HepG2 (cell line): Measurements from ENCODE around the gene DCUN1D3. TPM values are rescaled to one million over a fixed set of nuclear protein-coding genes. Genes with fewer than 3 reads are reported as not detected.

Source experiments
- CENPX ChIP-seq: sonication (generic); formaldehyde crosslinking; IDR thresholded peaks from 2 replicates; pipeline ENCODE4 v1.9.0; 2021; ENCODE audit warnings: mild to moderate bottlenecking, missing genetic modification reagents, moderate library complexity
- CHD2 ChIP-seq: IDR thresholded peaks from 2 replicates; pipeline ENCODE4 v1.6.1; 2011; ENCODE audit warnings: low read depth, low read length, improper control_type of control experiment
- ETV5 ChIP-seq: IDR thresholded peaks from 2 replicates; pipeline ENCODE4 v1.6.1; 2018; ENCODE audit warnings: missing biosample characterization, missing genetic modification reagents, inconsistent platforms, borderline replicate concordance
- HDAC1 ChIP-seq: sonication (generic); formaldehyde crosslinking; IDR thresholded peaks from 2 replicates; pipeline ENCODE4 v1.5.1; 2020; ENCODE audit warnings: mild to moderate bottlenecking, missing genetic modification reagents
- HNF4A ChIP-seq: sonication (generic); formaldehyde crosslinking; IDR thresholded peaks from 2 replicates; pipeline ENCODE4 v1.4.0; 2020; ENCODE audit warnings: missing genetic modification reagents
- HOXA7 ChIP-seq: sonication (generic); formaldehyde crosslinking; IDR thresholded peaks from 2 replicates; pipeline ENCODE4 v1.8.1; 2022; ENCODE audit warnings: mild to moderate bottlenecking, missing genetic modification reagents, moderate library complexity
- IRF2 ChIP-seq: IDR thresholded peaks from 2 replicates; pipeline ENCODE4 v1.6.1; 2018; ENCODE audit warnings: missing genetic modification reagents, missing compliant biosample characterization
- IRX3 ChIP-seq: sonication (generic); formaldehyde crosslinking; IDR thresholded peaks from 2 replicates; pipeline ENCODE4 v1.8.1; 2023; ENCODE audit warnings: mild to moderate bottlenecking, low read depth, missing genetic modification reagents, borderline replicate concordance
- RELA ChIP-seq: sonication (generic); formaldehyde crosslinking; IDR thresholded peaks from 2 replicates; pipeline ENCODE4 v1.4.0; 2020; ENCODE audit warnings: missing genetic modification reagents
- SALL2 ChIP-seq: sonication (generic); formaldehyde crosslinking; IDR thresholded peaks from 2 replicates; pipeline ENCODE4 v1.8.1; 2023; ENCODE audit warnings: mild to moderate bottlenecking, missing genetic modification reagents, inconsistent platforms
- SAP130 ChIP-seq: IDR thresholded peaks from 2 replicates; pipeline ENCODE4 v1.6.1; 2016; ENCODE audit warnings: low read depth
- SIN3B ChIP-seq: fragments of 150-350 bp; IDR thresholded peaks from 2 replicates; pipeline ENCODE4 v1.6.1; 2014; ENCODE audit warnings: low read length
- SOX5 ChIP-seq: IDR thresholded peaks from 2 replicates; pipeline ENCODE4 v1.6.1; 2016; ENCODE audit warnings: borderline replicate concordance
- ZIK1 ChIP-seq: sonication (generic); formaldehyde crosslinking; IDR thresholded peaks from 2 replicates; pipeline ENCODE4 v1.5.0; 2020; ENCODE audit warnings: mild to moderate bottlenecking, low read depth, missing genetic modification reagents, borderline replicate concordance
- ZNF232 ChIP-seq: sonication (generic); formaldehyde crosslinking; IDR thresholded peaks from 2 replicates; pipeline ENCODE4 v1.4.0; 2020; ENCODE audit warnings: missing genetic modification reagents, borderline replicate concordance
- ZNF432 ChIP-seq: sonication (generic); formaldehyde crosslinking; IDR thresholded peaks from 2 replicates; pipeline ENCODE4 v1.5.0; 2020; ENCODE audit warnings: missing genetic modification reagents, mild to moderate bottlenecking, borderline replicate concordance
- ZNF451 ChIP-seq: sonication (generic); formaldehyde crosslinking; IDR thresholded peaks from 2 replicates; pipeline ENCODE4 v1.5.0; 2020; ENCODE audit warnings: mild to moderate bottlenecking, missing genetic modification reagents
- polyA plus RNA-seq, 8 experiments: library from polyadenylated mRNA; depleted of rRNA in 3 of 8; stranded (reverse) in 7 of 8; unstranded in 1 of 8; fragments of >200 nt; fragmentation: Illumina TruSeq in 4 of 8; extraction: Trizol in 4 of 8; gene quantifications; 2 replicates each; pipeline versions ENCODE4 v1.2.1 to v1.2.3, GENCODE V29; 2011 to 2016; ENCODE audit warnings: low read depth in 4 of 8, missing spikeins in 1 of 8, mixed read lengths in 1 of 8; ENCODE audit not compliant: insufficient read depth in 1 of 8
- total RNA-seq, 5 experiments: library from RNA; depleted of rRNA; stranded (reverse); fragments of >200 nt; fragmentation: Illumina TruSeq; extraction: Trizol; gene quantifications; 2 replicates each; pipeline ENCODE4 v1.2.3, GENCODE V29; 2016; ENCODE audit warnings: low read depth in 1 of 5
- TF ChIP-seq, protein P1 (sequence below): sonication (generic); formaldehyde crosslinking; IDR thresholded peaks from 2 replicates; pipeline ENCODE4 v1.4.0; 2020; ENCODE audit warnings: missing genetic modification reagents, borderline replicate concordance
- TF ChIP-seq, protein P2 (sequence below): sonication (generic); formaldehyde crosslinking; IDR thresholded peaks from 2 replicates; pipeline ENCODE4 v1.4.0; 2020; ENCODE audit warnings: missing genetic modification reagents, borderline replicate concordance
- TF ChIP-seq, protein P3 (sequence below): IDR thresholded peaks from 2 replicates; pipeline ENCODE4 v1.6.1; 2016; ENCODE audit warnings: low read depth, control low read depth
- TF ChIP-seq, protein P4 (sequence below): IDR thresholded peaks from 2 replicates; pipeline ENCODE4 v1.6.1; 2016; ENCODE audit warnings: control low read depth

The DCUN1D3 gene
- total and polyA plus RNA-seq, 2 of the 13 experiments (the other 11 are each of a cell fraction or from before 2014, with no cell fraction given), result 5.0 to 19.3 TPM

DNA sequence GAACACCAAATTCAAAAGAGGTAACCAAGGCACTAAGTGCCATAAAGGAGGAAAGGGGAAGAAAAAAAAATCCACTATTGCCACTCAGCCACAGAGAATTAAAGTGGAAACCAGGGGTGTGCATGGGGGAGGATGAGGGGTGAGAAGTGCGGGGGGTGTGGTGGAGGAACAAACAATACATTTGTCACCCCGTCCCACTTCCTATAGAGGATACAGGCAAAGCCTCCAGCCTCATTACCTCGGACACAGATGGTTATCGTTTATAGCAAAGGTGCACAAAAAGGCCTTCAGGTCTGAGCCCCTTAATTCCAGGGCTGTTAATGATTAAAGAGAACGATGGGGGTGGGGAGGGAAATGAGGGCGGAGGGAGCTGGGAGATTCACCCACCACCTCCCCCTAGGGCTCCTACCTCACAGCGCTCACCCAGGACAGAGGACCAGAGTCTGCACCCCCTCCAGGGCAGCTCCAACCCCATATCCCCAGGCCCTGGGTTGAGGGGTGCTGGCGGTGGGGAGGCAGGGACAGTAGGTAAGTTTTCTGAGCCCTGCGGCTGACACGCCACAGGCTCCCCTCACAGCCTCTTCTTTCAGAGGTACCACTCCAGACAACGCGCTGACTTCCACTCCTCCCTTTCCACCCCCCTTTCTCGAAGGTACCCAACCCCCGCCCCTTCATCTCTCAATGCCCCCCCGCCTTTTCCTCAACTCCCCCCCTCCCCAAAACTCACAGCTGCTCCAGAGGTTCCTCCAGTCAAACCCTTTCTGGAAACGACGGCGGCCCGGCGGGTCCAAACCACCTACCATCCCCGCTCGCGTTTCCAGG lies 470 bp downstream of the DCUN1D3 start (continued):
- TF ChIP-seq, protein P1, sequence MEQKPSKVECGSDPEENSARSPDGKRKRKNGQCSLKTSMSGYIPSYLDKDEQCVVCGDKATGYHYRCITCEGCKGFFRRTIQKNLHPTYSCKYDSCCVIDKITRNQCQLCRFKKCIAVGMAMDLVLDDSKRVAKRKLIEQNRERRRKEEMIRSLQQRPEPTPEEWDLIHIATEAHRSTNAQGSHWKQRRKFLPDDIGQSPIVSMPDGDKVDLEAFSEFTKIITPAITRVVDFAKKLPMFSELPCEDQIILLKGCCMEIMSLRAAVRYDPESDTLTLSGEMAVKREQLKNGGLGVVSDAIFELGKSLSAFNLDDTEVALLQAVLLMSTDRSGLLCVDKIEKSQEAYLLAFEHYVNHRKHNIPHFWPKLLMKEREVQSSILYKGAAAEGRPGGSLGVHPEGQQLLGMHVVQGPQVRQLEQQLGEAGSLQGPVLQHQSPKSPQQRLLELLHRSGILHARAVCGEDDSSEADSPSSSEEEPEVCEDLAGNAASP, result 0 out of 2 replicates have a peak, but pooled peaks have one; percentile 18
- peak; percentile 66 for TF ChIP-seq SAP130 (CRISPR knock-in tag)
- TF ChIP-seq SOX5 (CRISPR knock-in tag), result peak; percentile 56; the same call in 1 of the 2 replicates
- peak; percentile 12; the same call in 1 of the 2 replicates for TF ChIP-seq HNF4A (CRISPR knock-in tag)
- TF ChIP-seq, protein P2, sequence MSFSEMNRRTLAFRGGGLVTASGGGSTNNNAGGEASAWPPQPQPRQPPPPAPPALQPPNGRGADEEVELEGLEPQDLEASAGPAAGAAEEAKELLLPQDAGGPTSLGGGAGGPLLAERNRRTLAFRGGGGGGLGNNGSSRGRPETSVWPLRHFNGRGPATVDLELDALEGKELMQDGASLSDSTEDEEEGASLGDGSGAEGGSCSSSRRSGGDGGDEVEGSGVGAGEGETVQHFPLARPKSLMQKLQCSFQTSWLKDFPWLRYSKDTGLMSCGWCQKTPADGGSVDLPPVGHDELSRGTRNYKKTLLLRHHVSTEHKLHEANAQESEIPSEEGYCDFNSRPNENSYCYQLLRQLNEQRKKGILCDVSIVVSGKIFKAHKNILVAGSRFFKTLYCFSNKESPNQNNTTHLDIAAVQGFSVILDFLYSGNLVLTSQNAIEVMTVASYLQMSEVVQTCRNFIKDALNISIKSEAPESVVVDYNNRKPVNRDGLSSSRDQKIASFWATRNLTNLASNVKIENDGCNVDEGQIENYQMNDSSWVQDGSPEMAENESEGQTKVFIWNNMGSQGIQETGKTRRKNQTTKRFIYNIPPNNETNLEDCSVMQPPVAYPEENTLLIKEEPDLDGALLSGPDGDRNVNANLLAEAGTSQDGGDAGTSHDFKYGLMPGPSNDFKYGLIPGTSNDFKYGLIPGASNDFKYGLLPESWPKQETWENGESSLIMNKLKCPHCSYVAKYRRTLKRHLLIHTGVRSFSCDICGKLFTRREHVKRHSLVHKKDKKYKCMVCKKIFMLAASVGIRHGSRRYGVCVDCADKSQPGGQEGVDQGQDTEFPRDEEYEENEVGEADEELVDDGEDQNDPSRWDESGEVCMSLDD, result peak; percentile 56; the same call in 1 of the 2 replicates
- no peak; the same call in 1 of the 2 replicates for TF ChIP-seq SALL2 (CRISPR knock-in tag)
- TF ChIP-seq HDAC1 (CRISPR knock-in tag), result peak; percentile 27
- TF ChIP-seq IRF2, result no peak
- TF ChIP-seq, protein P3, sequence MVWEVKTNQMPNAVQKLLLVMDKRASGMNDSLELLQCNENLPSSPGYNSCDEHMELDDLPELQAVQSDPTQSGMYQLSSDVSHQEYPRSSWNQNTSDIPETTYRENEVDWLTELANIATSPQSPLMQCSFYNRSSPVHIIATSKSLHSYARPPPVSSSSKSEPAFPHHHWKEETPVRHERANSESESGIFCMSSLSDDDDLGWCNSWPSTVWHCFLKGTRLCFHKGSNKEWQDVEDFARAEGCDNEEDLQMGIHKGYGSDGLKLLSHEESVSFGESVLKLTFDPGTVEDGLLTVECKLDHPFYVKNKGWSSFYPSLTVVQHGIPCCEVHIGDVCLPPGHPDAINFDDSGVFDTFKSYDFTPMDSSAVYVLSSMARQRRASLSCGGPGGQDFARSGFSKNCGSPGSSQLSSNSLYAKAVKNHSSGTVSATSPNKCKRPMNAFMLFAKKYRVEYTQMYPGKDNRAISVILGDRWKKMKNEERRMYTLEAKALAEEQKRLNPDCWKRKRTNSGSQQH (CRISPR knock-in tag), result no peak
- TF ChIP-seq, protein P4, sequence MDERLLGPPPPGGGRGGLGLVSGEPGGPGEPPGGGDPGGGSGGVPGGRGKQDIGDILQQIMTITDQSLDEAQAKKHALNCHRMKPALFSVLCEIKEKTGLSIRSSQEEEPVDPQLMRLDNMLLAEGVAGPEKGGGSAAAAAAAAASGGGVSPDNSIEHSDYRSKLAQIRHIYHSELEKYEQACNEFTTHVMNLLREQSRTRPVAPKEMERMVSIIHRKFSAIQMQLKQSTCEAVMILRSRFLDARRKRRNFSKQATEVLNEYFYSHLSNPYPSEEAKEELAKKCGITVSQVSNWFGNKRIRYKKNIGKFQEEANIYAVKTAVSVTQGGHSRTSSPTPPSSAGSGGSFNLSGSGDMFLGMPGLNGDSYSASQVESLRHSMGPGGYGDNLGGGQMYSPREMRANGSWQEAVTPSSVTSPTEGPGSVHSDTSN, result no peak
- TF ChIP-seq ZNF451 (CRISPR knock-in tag), result peak; percentile 40; the same call in 1 of the 2 replicates
- TF ChIP-seq HOXA7 (CRISPR knock-in tag), result no peak
- no peak for TF ChIP-seq ZNF432 (CRISPR knock-in tag)
- TF ChIP-seq ZNF232, result peak; percentile 56; the same call in 1 of the 2 replicates
- TF ChIP-seq ETV5 (CRISPR knock-in tag), result peak; percentile 56; the same call in 1 of the 2 replicates
- TF ChIP-seq CHD2, result no peak
- no peak for TF ChIP-seq CENPX
- TF ChIP-seq SIN3B, result 0 out of 2 replicates have a peak, but pooled peaks have one; percentile 8
- peak; percentile 65; the same call in 1 of the 2 replicates for TF ChIP-seq ZIK1 (CRISPR knock-in tag)
- TF ChIP-seq RELA (CRISPR knock-in tag), result no peak; the same call in 1 of the 2 replicates
- no peak; the same call in 1 of the 2 replicates for TF ChIP-seq IRX3 (CRISPR knock-in tag)
